ENCODE data around the gene TICAM2.

The TICAM2 gene

DNA sequence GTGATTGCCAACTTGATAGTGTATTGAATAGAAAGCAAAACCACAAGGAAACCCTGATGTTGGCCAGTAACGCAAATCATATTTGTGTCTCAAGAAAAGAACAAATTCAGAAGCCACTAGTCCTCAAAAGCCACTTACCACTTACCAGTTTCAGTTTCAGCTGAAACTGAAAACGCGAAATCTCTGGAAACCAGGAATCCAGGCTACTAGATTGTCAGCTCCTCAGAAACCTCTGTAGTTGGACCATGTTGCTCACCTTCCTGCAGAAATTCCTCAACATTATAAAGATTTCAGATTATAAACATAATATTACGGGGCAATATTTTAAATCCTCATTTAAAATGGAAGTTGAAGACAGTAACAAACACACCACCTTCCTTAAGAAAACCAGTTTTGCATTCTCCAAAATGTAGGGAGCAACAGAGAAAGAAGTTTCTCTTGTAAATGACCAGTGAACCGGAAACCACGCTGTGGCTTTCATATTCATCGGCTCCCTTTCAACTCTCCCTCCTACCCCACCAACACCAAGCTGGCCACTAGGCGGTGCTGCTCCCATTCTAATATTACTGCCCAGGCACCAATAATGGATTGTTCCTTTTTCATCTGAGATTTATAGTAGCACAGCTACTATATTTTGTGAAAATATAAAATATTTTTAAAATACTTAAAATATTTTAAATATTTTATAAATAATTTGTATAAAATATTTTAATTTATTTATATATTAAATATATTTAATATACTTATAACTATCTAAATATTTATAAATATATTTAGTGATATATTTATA lies 32.3 kb upstream of the TICAM2 start:
- peak overlapping the region; percentile 45 for H3K27ac ChIP-seq
- no peaks in the 10 kb centered on the region for H3K79me2 ChIP-seq
- peak overlapping the region; percentile 63 for H3K4me2 ChIP-seq (ENCODE audit: low read length)
- TF ChIP-seq, protein P1, sequence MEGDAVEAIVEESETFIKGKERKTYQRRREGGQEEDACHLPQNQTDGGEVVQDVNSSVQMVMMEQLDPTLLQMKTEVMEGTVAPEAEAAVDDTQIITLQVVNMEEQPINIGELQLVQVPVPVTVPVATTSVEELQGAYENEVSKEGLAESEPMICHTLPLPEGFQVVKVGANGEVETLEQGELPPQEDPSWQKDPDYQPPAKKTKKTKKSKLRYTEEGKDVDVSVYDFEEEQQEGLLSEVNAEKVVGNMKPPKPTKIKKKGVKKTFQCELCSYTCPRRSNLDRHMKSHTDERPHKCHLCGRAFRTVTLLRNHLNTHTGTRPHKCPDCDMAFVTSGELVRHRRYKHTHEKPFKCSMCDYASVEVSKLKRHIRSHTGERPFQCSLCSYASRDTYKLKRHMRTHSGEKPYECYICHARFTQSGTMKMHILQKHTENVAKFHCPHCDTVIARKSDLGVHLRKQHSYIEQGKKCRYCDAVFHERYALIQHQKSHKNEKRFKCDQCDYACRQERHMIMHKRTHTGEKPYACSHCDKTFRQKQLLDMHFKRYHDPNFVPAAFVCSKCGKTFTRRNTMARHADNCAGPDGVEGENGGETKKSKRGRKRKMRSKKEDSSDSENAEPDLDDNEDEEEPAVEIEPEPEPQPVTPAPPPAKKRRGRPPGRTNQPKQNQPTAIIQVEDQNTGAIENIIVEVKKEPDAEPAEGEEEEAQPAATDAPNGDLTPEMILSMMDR (IDR thresholded peaks at IDR 0.05), result peak; percentile 90
- no peaks in the 10 kb centered on the region for H3K36me3 ChIP-seq (ENCODE audit: control insufficient read depth, insufficient read depth, low read length)
- H3K27me3 ChIP-seq (ENCODE audit: control insufficient read depth, insufficient read depth, low read length), result no peaks in the 10 kb centered on the region
- peak overlapping the region; percentile 38 for H3K4me3 ChIP-seq (ENCODE audit: low read depth, low read length)
- H3K9ac ChIP-seq, result no peak overlapping the region
- no peaks in the 10 kb centered on the region for H3K9me3 ChIP-seq (ENCODE audit: control insufficient read depth, low read length)
- no peaks in the 10 kb centered on the region for H3K4me1 ChIP-seq
- H2AFZ ChIP-seq, result peak overlapping the region; percentile 89

GRCh38 chr5:115629903-115630302 lies 27.6 kb upstream of the TICAM2 start:
- Histone ChIP-seq H3K27ac (no peak overlapping the region), H3K9ac (no peak overlapping the region), H3K36me3 (ENCODE audit: control insufficient read depth, insufficient read depth, low read length) (no peaks in the 10 kb centered on the region), H3K4me2 (ENCODE audit: low read length) (no peak overlapping the region), H3K4me1 (no peaks in the 10 kb centered on the region), H3K4me3 (ENCODE audit: low read depth, low read length) (no peak overlapping the region), H3K79me2 (peaks cover 8% of the 10 kb centered on the region), H3K9me3 (ENCODE audit: control insufficient read depth, low read length) (no peaks in the 10 kb centered on the region), H3K27me3 (ENCODE audit: control insufficient read depth, insufficient read depth, low read length) (no peaks in the 10 kb centered on the region), H2AFZ (no peak overlapping the region)
- TF ChIP-seq, protein P1 (IDR thresholded peaks at IDR 0.05), result no peak

GRCh38 chr5:115627295-115627865 lies 25.1 kb upstream of the TICAM2 start:
- no peaks in the 10 kb centered on the region for H3K36me3 ChIP-seq (ENCODE audit: control insufficient read depth, insufficient read depth, low read length)
- H3K27me3 ChIP-seq (ENCODE audit: control insufficient read depth, insufficient read depth, low read length), result no peaks in the 10 kb centered on the region
- TF ChIP-seq, protein P1 (IDR thresholded peaks at IDR 0.05), result no peak
- H3K27ac ChIP-seq, result no peak overlapping the region
- H2AFZ ChIP-seq, result no peak overlapping the region
- H3K79me2 ChIP-seq, result peaks cover 18% of the 10 kb centered on the region
- H3K9me3 ChIP-seq (ENCODE audit: control insufficient read depth, low read length), result no peaks in the 10 kb centered on the region
- H3K4me1 ChIP-seq, result peaks cover 3% of the 10 kb centered on the region
- H3K4me2 ChIP-seq (ENCODE audit: low read length), result no peak overlapping the region
- H3K9ac ChIP-seq, result no peak overlapping the region
- no peak overlapping the region for H3K4me3 ChIP-seq (ENCODE audit: low read depth, low read length)

DNA sequence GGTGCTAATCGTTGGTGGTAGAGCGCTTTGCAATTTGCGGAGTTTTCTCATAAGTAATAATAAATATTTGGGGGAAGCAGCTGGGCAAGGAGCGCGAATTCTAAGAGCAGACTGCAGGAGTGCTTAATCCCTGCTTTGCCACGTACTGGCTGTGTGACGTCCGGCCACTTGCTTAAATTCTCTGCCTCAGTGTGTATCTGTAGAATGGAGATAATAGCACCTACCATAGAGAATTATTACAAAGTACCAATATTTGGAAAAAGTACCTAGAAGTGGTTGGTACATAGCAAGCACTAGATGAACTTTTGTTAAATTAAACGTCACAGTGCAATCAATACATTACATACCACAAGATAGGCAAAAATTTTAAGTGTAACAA lies 24.2 kb upstream of the TICAM2 start:
- peak overlapping the region; percentile 99 for H3K4me3 ChIP-seq (ENCODE audit: low read depth, low read length)
- H2AFZ ChIP-seq, result peak overlapping the region; percentile 76
- H3K4me2 ChIP-seq (ENCODE audit: low read length), result peak overlapping the region; percentile 96
- H3K9me3 ChIP-seq (ENCODE audit: control insufficient read depth, low read length), result no peaks in the 10 kb centered on the region
- no peaks in the 10 kb centered on the region for H3K27me3 ChIP-seq (ENCODE audit: control insufficient read depth, insufficient read depth, low read length)
- no peaks in the 10 kb centered on the region for H3K36me3 ChIP-seq (ENCODE audit: control insufficient read depth, insufficient read depth, low read length)
- H3K9ac ChIP-seq, result no peak overlapping the region
- TF ChIP-seq, protein P1 (IDR thresholded peaks at IDR 0.05), result no peak
- peaks cover 3% of the 10 kb centered on the region for H3K4me1 ChIP-seq
- peaks cover 18% of the 10 kb centered on the region for H3K79me2 ChIP-seq
- peak overlapping the region; percentile 81 for H3K27ac ChIP-seq
